OCI-LY3 (cell line): Measurements from ENCODE around the gene SNRPF.
"Not testable (repeated sequence)": the region's sequence is repeated elsewhere in the genome, so short reads cannot be mapped to it uniquely, and the experiment has no call there.

Experiments used
- H2AFZ ChIP-seq: fragments of 200-600, 300-600 bp; shearing (Covaris generic); 2 replicates; pipeline ENCODE4 v1.6.0; 2014; ENCODE audit warnings: antibody characterized with exemption, low read depth, low read length
- H3K27ac ChIP-seq: fragments of 200-600, 300-600 bp; sonication (generic); 2 replicates; pipeline ENCODE4 v1.5.1; 2014; ENCODE audit warnings: mild to moderate bottlenecking, low read length, moderate library complexity, mixed read lengths
- H3K27me3 ChIP-seq: fragments of 200-600, 300-600 bp; sonication (generic); 2 replicates; pipeline ENCODE4 v1.6.1; 2014; ENCODE audit warnings: low read depth, low read length, mixed read lengths
- H3K36me3 ChIP-seq: fragments of 200-600, 300-600 bp; sonication (generic); replicated peaks from 2 replicates; pipeline ENCODE3; 2014; ENCODE audit warnings: low read depth, low read length, mixed read lengths
- H3K4me1 ChIP-seq: fragments of 300-600, 200-600 bp; sonication (generic); 2 replicates; pipeline ENCODE4 v1.6.1; 2014; ENCODE audit warnings: low read length, mixed read lengths
- H3K4me2 ChIP-seq: fragments of 200-600, 300-600 bp; sonication (generic); 2 replicates; pipeline ENCODE4 v1.6.1; 2014; ENCODE audit warnings: low read length, mixed read lengths
- H3K4me3 ChIP-seq: fragments of 300-600, 200-600 bp; sonication (generic); 2 replicates; pipeline ENCODE4 v1.5.1; 2014; ENCODE audit warnings: antibody characterized with exemption, mild to moderate bottlenecking, low read length, moderate library complexity
- H3K79me2 ChIP-seq: fragments of 300-600, 200-600 bp; shearing (Covaris generic); 2 replicates; pipeline ENCODE4 v1.6.1; 2014; ENCODE audit warnings: mild to moderate bottlenecking, low read length, mixed read lengths
- H3K9ac ChIP-seq: fragments of 300-600, 200-600 bp; shearing (Covaris generic); 2 replicates; pipeline ENCODE4 v1.6.0; 2014; ENCODE audit warnings: mild to moderate bottlenecking, low read length, moderate library complexity
- H3K9me3 ChIP-seq: fragments of 200-600, 300-600 bp; shearing (Covaris generic); 2 replicates; pipeline ENCODE4 v1.6.1; 2014; ENCODE audit warnings: low read length, mixed read lengths; ENCODE audit not compliant: insufficient read depth
- H4K20me1 ChIP-seq: fragments of 200-600, 300-600 bp; sonication (generic); 2 replicates; pipeline ENCODE4 v1.6.1; 2016; ENCODE audit warnings: low read length, mixed read lengths; ENCODE audit not compliant: insufficient read depth
- CTCF ChIP-seq: fragments of 200-600, 300-600 bp; sonication (generic); IDR thresholded peaks from 2 replicates; pipeline ENCODE4 v1.5.1; 2014; ENCODE audit warnings: antibody characterized with exemption, low read length, low read depth
- EZH2phosphoT487 ChIP-seq: fragments of 200-600 bp; shearing (Covaris generic); IDR thresholded peaks from 2 replicates; pipeline ENCODE4 v1.6.1; 2018; ENCODE audit warnings: antibody characterized with exemption, mixed run types, low read depth

The SNRPF gene

GRCh38 chr12:95838125-95838524, 20.6 kb upstream of the SNRPF start:
- Histone ChIP-seq H4K20me1 (no peaks in the 10 kb centered on the region), H3K27me3 (peaks cover 22% of the 10 kb centered on the region), H2AFZ (no peak overlapping the region), H3K4me2 (no peak overlapping the region), H3K9me3 (no peaks in the 10 kb centered on the region), H3K9ac (no peak overlapping the region), H3K36me3 (no peaks in the 10 kb centered on the region), H3K79me2 (no peaks in the 10 kb centered on the region), H3K27ac (no peak overlapping the region), H3K4me1 (no peaks in the 10 kb centered on the region), H3K4me3 (no peak overlapping the region)
- TF ChIP-seq EZH2phosphoT487 (no peak), CTCF (no peak)

GRCh38 chr12:95842426-95842825, 16.3 kb upstream of the SNRPF start:
- not testable (repeated sequence) for H3K27ac ChIP-seq, H3K36me3 ChIP-seq, H4K20me1 ChIP-seq, H3K4me2 ChIP-seq, H3K9me3 ChIP-seq, H3K79me2 ChIP-seq, H3K4me3 ChIP-seq, H3K4me1 ChIP-seq, H3K9ac ChIP-seq, H2AFZ ChIP-seq
- H3K27me3 ChIP-seq, result peaks cover 14% of the 10 kb centered on the region

- Histone ChIP-seq H3K4me3 (peak overlapping the region; percentile 30), H3K36me3 (no peaks in the 10 kb centered on the region), H3K27ac (no peak overlapping the region), H2AFZ (peak overlapping the region; percentile 22; the same call in 1 of the 2 replicates), H3K79me2 (no peaks in the 10 kb centered on the region), H3K4me1 (no peaks in the 10 kb centered on the region), H3K27me3 (peaks cover 14% of the 10 kb centered on the region), H4K20me1 (no peaks in the 10 kb centered on the region), H3K4me2 (peak overlapping the region; percentile 39), H3K9ac (no peak overlapping the region), H3K9me3 (no peaks in the 10 kb centered on the region)
- TF ChIP-seq CTCF (peak; percentile 53), EZH2phosphoT487 (no peak)
These were observed 10.0 kb upstream of the SNRPF start for GRCh38 chr12:95848575-95849388.

- Histone ChIP-seq H3K79me2 (no peaks in the 10 kb centered on the region), H3K4me1 (no peaks in the 10 kb centered on the region), H3K9me3 (no peaks in the 10 kb centered on the region), H4K20me1 (no peaks in the 10 kb centered on the region), H3K27ac (no peak overlapping the region), H3K9ac (no peak overlapping the region), H3K27me3 (peaks cover 15% of the 10 kb centered on the region), H3K4me2 (no peak overlapping the region), H3K4me3 (no peak overlapping the region), H3K36me3 (no peaks in the 10 kb centered on the region), H2AFZ (no peak overlapping the region)
- no peak for TF ChIP-seq CTCF
- TF ChIP-seq EZH2phosphoT487, result no peak
These were observed 7.1 kb upstream of the SNRPF start for GRCh38 chr12:95851606-95852005.
